Mesenchymal stem cell (in vitro differentiated cells and primary cell): Measurements from ENCODE around the gene ETV6.

Experiments
- DNase-seq: peaks from one replicate; pipeline ENCODE4 v3.0.0-alpha.2; 2013
- H2AFZ ChIP-seq: one replicate; pipeline ENCODE4 v1.6.1; 2013; ENCODE audit warnings: low read depth, mild to moderate bottlenecking, control low read depth, inconsistent platforms, low read length, moderate library complexity
- H2AK5ac ChIP-seq: 2 replicates; pipeline ENCODE4 v1.6.1; 2013; ENCODE audit warnings: low read length, moderate library complexity, mild to moderate bottlenecking, inconsistent platforms; ENCODE audit not compliant: severe bottlenecking
- H2BK120ac ChIP-seq: one replicate; pipeline ENCODE4 v1.6.1; 2013; ENCODE audit warnings: low read depth, mild to moderate bottlenecking, inconsistent platforms, low read length, moderate library complexity
- H2BK12ac ChIP-seq, 2 experiments: one replicate each; pipeline ENCODE4 v1.6.1; 2013; ENCODE audit warnings: inconsistent platforms in 2 of 2, low read length in 2 of 2, mild to moderate bottlenecking in 2 of 2, moderate library complexity in 2 of 2, control low read depth in 1 of 2
- H2BK15ac ChIP-seq: one replicate; pipeline ENCODE4 v1.6.1; 2013; ENCODE audit warnings: mild to moderate bottlenecking, low read depth, inconsistent platforms; ENCODE audit not compliant: poor library complexity, severe bottlenecking
- H2BK5ac ChIP-seq: 2 replicates; pipeline ENCODE4 v1.6.1; 2013; ENCODE audit warnings: low read depth, mild to moderate bottlenecking, low read length, control low read depth, inconsistent platforms; ENCODE audit not compliant: poor library complexity, severe bottlenecking
- H3K14ac ChIP-seq, 2 experiments: one replicate each; pipeline ENCODE4 v1.6.1; 2013; ENCODE audit warnings: inconsistent platforms in 2 of 2, low read length in 2 of 2, control low read depth in 1 of 2, mild to moderate bottlenecking in 1 of 2, moderate library complexity in 1 of 2
- H3K18ac ChIP-seq, 2 experiments: one replicate each; pipeline ENCODE4 v1.6.1; 2013; ENCODE audit warnings: inconsistent platforms in 2 of 2, low read length in 2 of 2, control low read depth in 1 of 2, low read depth in 1 of 2, mild to moderate bottlenecking in 1 of 2
- H3K23ac ChIP-seq, 2 experiments: one replicate each; pipeline ENCODE4 v1.6.1; 2013; ENCODE audit warnings: inconsistent platforms in 2 of 2, low read length in 2 of 2, mild to moderate bottlenecking in 2 of 2, moderate library complexity in 2 of 2, control low read depth in 1 of 2
- H3K27ac ChIP-seq: 2 replicates; pipeline ENCODE4 v1.5.1; 2013; ENCODE audit warnings: mild to moderate bottlenecking, moderate library complexity, low read length, control low read depth, inconsistent platforms; ENCODE audit not compliant: poor library complexity, severe bottlenecking
- H3K27me3 ChIP-seq, 2 experiments: 2 replicates each; pipeline versions ENCODE4 v1.6.1 to v1.7.0; 2013; ENCODE audit warnings: low read length in 2 of 2, mild to moderate bottlenecking in 2 of 2, moderate library complexity in 2 of 2, control low read depth in 1 of 2, inconsistent platforms in 1 of 2; ENCODE audit not compliant: control insufficient read depth in 1 of 2, insufficient read depth in 1 of 2
- H3K36me3 ChIP-seq, 2 experiments: 2 replicates each; pipeline versions ENCODE4 v1.6.1 to v1.7.0; 2013; ENCODE audit warnings: low read length in 2 of 2, control low read depth in 1 of 2, inconsistent platforms in 1 of 2, low read depth in 1 of 2, mild to moderate bottlenecking in 1 of 2; ENCODE audit not compliant: insufficient read depth in 2 of 2, control insufficient read depth in 1 of 2
- H3K4ac ChIP-seq, 2 experiments: one replicate each; pipeline ENCODE4 v1.6.1; 2013; ENCODE audit warnings: inconsistent platforms in 2 of 2, low read length in 2 of 2, mild to moderate bottlenecking in 2 of 2, moderate library complexity in 2 of 2, control low read depth in 1 of 2, low read depth in 1 of 2
- H3K4me1 ChIP-seq: 2 replicates; pipeline ENCODE4 v1.6.1; 2013; ENCODE audit warnings: low read depth, low read length, control low read depth; ENCODE audit not compliant: control insufficient read depth, insufficient read depth
- H3K4me2 ChIP-seq: 2 replicates; pipeline ENCODE4 v1.6.1; 2013; ENCODE audit warnings: low read length, mild to moderate bottlenecking, inconsistent platforms; ENCODE audit not compliant: poor library complexity, severe bottlenecking
- H3K4me3 ChIP-seq, 2 experiments: 2 replicates each; pipeline versions ENCODE4 v1.5.1 to v1.7.0; 2013; ENCODE audit warnings: low read length in 2 of 2, mild to moderate bottlenecking in 2 of 2, control low read depth in 1 of 2, low read depth in 1 of 2; ENCODE audit not compliant: insufficient read depth in 1 of 2
- H3K79me1 ChIP-seq: replicated peaks from 2 replicates; pipeline ENCODE4 v1.6.1; 2013; ENCODE audit warnings: mild to moderate bottlenecking, control low read depth, low read length, inconsistent platforms; ENCODE audit not compliant: poor library complexity, severe bottlenecking
- H3K9ac ChIP-seq: 2 replicates; pipeline ENCODE4 v1.7.0; 2013; ENCODE audit warnings: mild to moderate bottlenecking, low read length, moderate library complexity
- H3K9me3 ChIP-seq: 2 replicates; pipeline ENCODE4 v1.7.0; 2013; ENCODE audit warnings: mild to moderate bottlenecking, low read length; ENCODE audit not compliant: control insufficient read depth
- H4K8ac ChIP-seq: one replicate; pipeline ENCODE4 v1.6.1; 2013; ENCODE audit warnings: inconsistent platforms, mild to moderate bottlenecking, low read length, moderate library complexity
- H4K91ac ChIP-seq: one replicate; pipeline ENCODE4 v1.6.1; 2013; ENCODE audit warnings: mild to moderate bottlenecking, low read length, inconsistent platforms
- WGBS: methylation state at CpG from one replicate; pipeline ENCODE4 v1.1.7; 2013; ENCODE audit warnings: mixed read lengths; 5-methylcytosine and 5-hydroxymethylcytosine counted together

Gene ETV6

DNA sequence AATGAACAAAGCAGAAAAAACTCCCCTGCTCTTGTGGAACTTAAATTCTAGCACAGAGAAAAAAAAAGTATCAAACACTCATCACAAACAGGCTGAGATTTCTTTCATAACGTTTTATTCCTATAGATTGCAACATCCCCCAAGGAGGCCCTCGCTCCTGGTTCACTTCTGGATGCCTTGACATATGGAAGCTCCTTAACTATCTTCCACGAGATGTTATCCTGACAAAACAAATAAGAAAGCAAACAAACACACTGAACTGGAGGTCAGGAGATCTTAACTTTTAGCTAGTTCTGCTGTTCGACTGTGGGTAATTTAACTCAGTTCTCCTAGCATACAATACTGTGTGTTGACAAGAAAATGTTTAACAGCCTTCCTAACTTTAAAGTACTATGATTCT is 104.8 kb downstream of the ETV6 start:
- H4K8ac ChIP-seq = no peak overlapping the region
- H2AFZ ChIP-seq = no peak overlapping the region
- H3K4me1 ChIP-seq = peaks cover 13% of the 10 kb centered on the region
- no peak overlapping the region for H3K4ac ChIP-seq
- no peak for DNase-seq
- H4K91ac ChIP-seq = no peak overlapping the region
- no peak overlapping the region for H2BK5ac ChIP-seq
- no peaks in the 10 kb centered on the region for H3K9me3 ChIP-seq
- no peak overlapping the region for H2BK120ac ChIP-seq
- no peak overlapping the region for H3K14ac ChIP-seq
- H2AK5ac ChIP-seq = no peak overlapping the region
- H3K4me3 ChIP-seq = no peak overlapping the region
- H3K36me3 ChIP-seq = peaks cover 17 to 27% of the 10 kb centered on the region in 2 experiments
- no peak overlapping the region for H3K4me2 ChIP-seq
- no peak overlapping the region for H3K27ac ChIP-seq
- H3K9ac ChIP-seq = no peak overlapping the region
- 60% methylated on average over 3 of the region's 4 CpGs for WGBS
- peaks cover 48% of the 10 kb centered on the region for H3K79me1 ChIP-seq
- no peak overlapping the region for H2BK15ac ChIP-seq
- no peak overlapping the region for H3K18ac ChIP-seq
- no peak overlapping the region for H2BK12ac ChIP-seq
- H3K23ac ChIP-seq = no peak overlapping the region
- no peaks in the 10 kb centered on the region for H3K27me3 ChIP-seq

DNA sequence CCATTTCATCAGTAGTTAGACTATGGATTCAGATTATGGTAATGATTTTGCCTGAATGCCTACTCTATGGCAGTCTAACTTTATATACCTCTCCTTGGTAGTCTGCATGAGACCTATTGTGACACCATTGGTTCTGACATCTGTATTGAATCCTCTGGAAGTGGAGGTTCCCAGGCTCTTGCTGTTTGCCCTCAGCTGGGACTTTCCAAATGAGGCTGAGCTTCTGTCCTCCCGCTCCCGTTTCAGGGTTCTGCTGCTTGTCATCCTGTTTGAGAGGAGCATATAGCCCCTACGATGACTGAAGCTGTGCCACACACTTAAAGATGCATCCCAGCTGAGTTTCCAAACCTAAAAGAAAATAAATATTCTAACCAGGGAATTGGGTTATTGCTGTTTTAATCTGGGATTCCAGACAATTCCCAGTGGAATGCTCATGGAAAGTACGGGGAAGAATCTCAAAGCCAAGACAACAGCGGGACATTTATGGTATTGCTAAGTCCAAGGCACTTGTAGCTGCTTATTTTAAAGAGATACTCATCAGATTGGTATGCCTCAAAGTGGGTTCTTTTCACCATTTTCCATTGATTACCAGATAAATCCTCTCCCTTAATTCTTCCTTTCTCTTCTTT is 105.9 kb downstream of the ETV6 start:
- peaks cover 13% of the 10 kb centered on the region for H3K4me1 ChIP-seq
- no peak overlapping the region for H3K23ac ChIP-seq
- no peak overlapping the region for H3K4me2 ChIP-seq
- no peak overlapping the region for H2BK15ac ChIP-seq
- H3K36me3 ChIP-seq = peaks cover 17 to 30% of the 10 kb centered on the region in 2 experiments
- H3K4ac ChIP-seq = no peak overlapping the region
- DNase-seq = peak; percentile 85
- no peak overlapping the region for H2BK12ac ChIP-seq
- peak overlapping the region in 1 of 2 experiments; percentile 9 for H3K18ac ChIP-seq
- H2BK5ac ChIP-seq = no peak overlapping the region
- H3K9ac ChIP-seq = no peak overlapping the region
- no peak overlapping the region for H4K91ac ChIP-seq
- H2BK120ac ChIP-seq = peak overlapping the region; percentile 45
- no peak overlapping the region for H2AFZ ChIP-seq
- H3K9me3 ChIP-seq = no peaks in the 10 kb centered on the region
- H3K4me3 ChIP-seq = no peak overlapping the region
- H4K8ac ChIP-seq = no peak overlapping the region
- H3K27ac ChIP-seq = no peak overlapping the region
- H2AK5ac ChIP-seq = no peak overlapping the region
- H3K79me1 ChIP-seq = peaks cover 43% of the 10 kb centered on the region
- no peak overlapping the region for H3K14ac ChIP-seq
- 4% methylated on average over 4 of the region's 5 CpGs for WGBS
- no peaks in the 10 kb centered on the region for H3K27me3 ChIP-seq

DNA sequence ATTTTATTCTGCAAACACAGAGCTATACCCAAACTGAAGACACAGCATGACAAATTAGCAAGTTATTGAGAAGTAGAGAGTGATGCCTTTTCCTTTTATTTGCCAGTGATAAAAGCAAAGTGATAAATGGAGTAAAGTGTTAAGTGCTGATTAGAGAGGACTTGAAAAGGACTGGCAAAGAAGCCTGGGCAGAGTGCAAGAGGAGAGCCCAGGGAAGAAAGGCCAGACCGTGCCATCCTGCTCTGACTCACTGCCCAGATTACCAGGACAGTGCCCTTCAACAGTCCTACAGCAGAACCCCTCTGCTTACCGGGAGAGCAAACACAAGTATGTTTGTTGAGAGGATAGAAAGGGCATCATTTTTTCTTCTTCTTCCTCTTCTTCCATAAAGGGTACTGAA is 106.5 kb downstream of the ETV6 start:
- Histone ChIP-seq H4K8ac (no peak overlapping the region), H2AFZ (no peak overlapping the region), H3K27ac (peak overlapping the region; percentile 15), H2BK5ac (no peak overlapping the region), H3K4me1 (peaks cover 13% of the 10 kb centered on the region), H4K91ac (no peak overlapping the region), H3K14ac (peak overlapping the region in 1 of 2 experiments; percentile 74), H2AK5ac (peak overlapping the region; percentile 70), H2BK12ac (peak overlapping the region in 1 of 2 experiments; percentile 83), H3K18ac (no peak overlapping the region), H2BK15ac (no peak overlapping the region), H3K9ac (no peak overlapping the region), H3K36me3 (peaks cover 17 to 30% of the 10 kb centered on the region in 2 experiments), H3K27me3 (no peaks in the 10 kb centered on the region), H3K4me2 (no peak overlapping the region), H3K4ac (no peak overlapping the region), H2BK120ac (no peak overlapping the region), H3K23ac (no peak overlapping the region), H3K4me3 (no peak overlapping the region), H3K79me1 (peaks cover 43% of the 10 kb centered on the region), H3K9me3 (no peaks in the 10 kb centered on the region)
- no CpG with 5 or more reads among the region's 2 CpGs for WGBS
- DNase-seq = peak; percentile 43

DNA sequence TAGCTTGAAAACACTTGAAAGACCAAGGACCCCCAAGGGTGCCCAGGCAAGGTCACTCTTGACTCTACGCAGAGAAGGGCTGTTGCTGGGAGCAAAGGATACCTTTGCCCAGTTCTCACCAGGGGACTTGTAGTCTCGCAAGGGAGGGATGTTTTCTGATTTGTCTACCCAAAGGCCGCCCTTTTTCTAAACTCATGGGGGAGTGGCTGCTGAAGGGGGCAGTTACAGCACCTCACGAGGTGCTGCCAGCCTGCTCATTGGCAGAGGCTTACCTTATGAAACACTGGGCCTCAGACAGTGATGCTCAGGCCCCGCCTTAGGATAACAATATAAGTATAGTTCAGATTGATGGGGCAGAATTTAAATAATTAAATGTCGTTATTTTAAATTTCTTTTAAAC is 107.0 kb downstream of the ETV6 start:
- peaks cover 17 to 30% of the 10 kb centered on the region in 2 experiments for H3K36me3 ChIP-seq
- peaks cover 42% of the 10 kb centered on the region for H3K79me1 ChIP-seq
- no peak overlapping the region for H2AFZ ChIP-seq
- no peak overlapping the region for H4K91ac ChIP-seq
- H3K27ac ChIP-seq = peak overlapping the region; percentile 15
- no peaks in the 10 kb centered on the region for H3K9me3 ChIP-seq
- H2BK120ac ChIP-seq = peak overlapping the region; percentile 20
- H3K4me3 ChIP-seq = no peak overlapping the region
- no peak overlapping the region for H3K14ac ChIP-seq
- peak overlapping the region; percentile 76 for H2AK5ac ChIP-seq
- H4K8ac ChIP-seq = peak overlapping the region; percentile 57
- no peak overlapping the region for H3K4ac ChIP-seq
- DNase-seq = no peak
- H3K4me1 ChIP-seq = peaks cover 14% of the 10 kb centered on the region
- 94% methylated on average over 4 of the region's 6 CpGs for WGBS
- H3K23ac ChIP-seq = peak overlapping the region in 1 of 2 experiments; percentile 87
- H2BK15ac ChIP-seq = no peak overlapping the region
- H2BK12ac ChIP-seq = no peak overlapping the region
- no peak overlapping the region for H2BK5ac ChIP-seq
- H3K18ac ChIP-seq = peak overlapping the region in 1 of 2 experiments; percentile 25
- no peak overlapping the region for H3K4me2 ChIP-seq
- no peak overlapping the region for H3K9ac ChIP-seq
- no peaks in the 10 kb centered on the region for H3K27me3 ChIP-seq
